OCI-LY7 (cell line): ENCODE results near the gene PDIA2. TPM values are rescaled to one million over a fixed set of nuclear protein-coding genes. Genes with fewer than 3 reads are reported as not detected.

Experiments
- BruUV-seq: library from RNA; stranded (reverse); fragments of 400-500 nt; replicated peaks from 2 replicates; lab custom pipeline; 2021; lab: Mats Ljungman, UMichigan
- CTCF ChIA-PET: fragments of 300-600 bp; sonication (Branson Sonifier 250); formaldehyde crosslinking; loops from one replicate; lab custom pipeline; 2022; ENCODE audit warnings: antibody characterized with exemption; ENCODE audit not compliant: unreplicated experiment; lab: Charles Lee
- POLR2A ChIA-PET: fragments of 300-600 bp; sonication (Branson Sonifier 250); formaldehyde crosslinking; loops from one replicate; lab custom pipeline; 2022; ENCODE audit warnings: antibody characterized with exemption; lab: Charles Lee
- DNase-seq: peaks from one replicate; pipeline ENCODE4 v3.0.0-alpha.2; 2015; ENCODE audit warnings: low spot score
- H2AFZ ChIP-seq: fragments of 200-600 bp; sonication (generic), shearing (Covaris generic); 2 replicates; pipeline ENCODE4 v1.6.1; 2014; ENCODE audit warnings: mild to moderate bottlenecking, antibody characterized with exemption, low read length, moderate library complexity
- H3K27ac ChIP-seq: fragments of 200-600 bp; sonication (generic); 2 replicates; pipeline ENCODE4 v1.5.1; 2014; ENCODE audit warnings: mixed run types, low read depth, mild to moderate bottlenecking, moderate library complexity, low read length, inconsistent platforms; ENCODE audit not compliant: poor library complexity, severe bottlenecking
- H3K36me3 ChIP-seq: fragments of 200-600 bp; sonication (generic); 2 replicates; pipeline ENCODE4 v1.6.1; 2014; ENCODE audit warnings: mild to moderate bottlenecking, antibody characterized with exemption, low read length, moderate library complexity, mixed read lengths; ENCODE audit not compliant: insufficient read depth
- H3K4me1 ChIP-seq: fragments of 200-600 bp; sonication (generic); 2 replicates; pipeline ENCODE4 v1.5.1; 2014; ENCODE audit warnings: mild to moderate bottlenecking, low read length; ENCODE audit not compliant: insufficient read depth, poor library complexity, severe bottlenecking
- H3K4me2 ChIP-seq: fragments of 200-600 bp; sonication (generic); 2 replicates; pipeline ENCODE4 v1.6.1; 2014; ENCODE audit warnings: mild to moderate bottlenecking, low read length
- H3K4me3 ChIP-seq: fragments of 200-600 bp; sonication (generic); 2 replicates; pipeline ENCODE4 v1.5.1; 2014; ENCODE audit warnings: mild to moderate bottlenecking, low read depth, low read length; ENCODE audit not compliant: poor library complexity, severe bottlenecking
- H3K79me2 ChIP-seq: fragments of 200-600 bp; sonication (generic); 2 replicates; pipeline ENCODE4 v1.6.1; 2016; ENCODE audit warnings: low read depth, mild to moderate bottlenecking, low read length, moderate library complexity, mixed read lengths; ENCODE audit not compliant: insufficient read depth
- H3K9me2 ChIP-seq: fragments of 200-600 bp; sonication (generic); 2 replicates; pipeline ENCODE4 v1.6.1; 2016; ENCODE audit warnings: mild to moderate bottlenecking, low read length, mixed read lengths; ENCODE audit not compliant: insufficient read depth
- H3K9me3 ChIP-seq: fragments of 200-600 bp; sonication (generic); 2 replicates; pipeline ENCODE4 v1.6.1; 2014; ENCODE audit warnings: mild to moderate bottlenecking, mixed run types, low read length, mixed read lengths
- H4K20me1 ChIP-seq: fragments of 200-600 bp; sonication (generic); 2 replicates; pipeline ENCODE4 v1.6.1; 2014; ENCODE audit warnings: mild to moderate bottlenecking, antibody characterized with exemption, low read length, moderate library complexity, mixed read lengths; ENCODE audit not compliant: insufficient read depth
- CTCF ChIP-seq: fragments of 200-600 bp; sonication (generic); conservative IDR thresholded peaks from 2 replicates; pipeline ENCODE4 v1.5.1; 2014; ENCODE audit warnings: mild to moderate bottlenecking, antibody characterized with exemption, low read length, moderate library complexity, mixed read lengths
- EZH2phosphoT487 ChIP-seq: fragments of 200-600 bp; sonication (generic); IDR thresholded peaks from 2 replicates; pipeline ENCODE4 v1.6.1; 2018; ENCODE audit warnings: low read depth, borderline replicate concordance, mild to moderate bottlenecking, mixed run types, antibody characterized with exemption, low read length, moderate library complexity, mixed read lengths
- intact Hi-C: fragments of 100-400 bp; cut with micrococcal nuclease; formaldehyde crosslinking; loops from one replicate; pipeline ENCODE4 v1.10.0; 2022; ENCODE audit not compliant: unreplicated experiment
- total RNA-seq, 2 experiments: library from RNA; depleted of rRNA in 1 of 2; stranded (reverse); fragments of >200 nt in 1 of 2; shearing (Covaris generic) in 1 of 2; gene quantifications; 2 replicates each; pipeline ENCODE4 v1.2.3, GENCODE V29; 2014 to 2022

Gene PDIA2
- total RNA-seq, 2 experiments from 2014 or later = not detected

DNA sequence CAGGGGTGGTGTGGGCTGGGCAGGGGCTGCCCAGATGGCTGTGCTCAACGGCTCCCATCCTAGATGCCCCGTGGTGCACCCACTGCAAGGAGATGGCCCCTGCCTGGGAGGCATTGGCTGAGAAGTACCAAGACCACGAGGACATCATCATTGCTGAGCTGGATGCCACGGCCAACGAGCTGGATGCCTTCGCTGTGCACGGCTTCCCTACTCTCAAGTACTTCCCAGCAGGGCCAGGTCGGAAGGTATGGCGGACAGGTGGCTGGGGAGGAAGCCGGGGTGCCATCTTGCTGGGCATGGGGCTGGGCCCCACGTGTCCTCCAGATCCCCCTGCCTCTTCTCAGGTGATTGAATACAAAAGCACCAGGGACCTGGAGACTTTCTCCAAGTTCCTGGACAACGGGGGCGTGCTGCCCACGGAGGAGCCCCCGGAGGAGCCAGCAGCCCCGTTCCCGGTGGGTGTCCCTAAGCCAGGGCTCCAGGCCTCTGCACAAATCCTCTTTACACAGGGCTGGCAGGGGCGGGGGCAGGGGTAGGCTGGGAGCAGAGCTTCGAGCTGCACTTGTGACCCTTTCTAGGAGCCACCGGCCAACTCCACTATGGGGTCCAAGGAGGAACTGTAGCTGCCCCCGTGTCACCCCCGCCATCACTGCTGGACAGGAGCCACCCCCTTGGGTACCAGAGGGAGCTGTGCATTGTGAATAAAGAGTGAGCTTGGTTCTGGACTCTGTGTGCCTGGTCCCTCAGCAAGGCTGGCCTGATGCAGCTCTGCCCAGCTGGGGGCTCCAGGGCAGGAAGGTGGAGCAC, 3.7 kb downstream of the PDIA2 start:
- ChIA-PET CTCF (no interaction called here), POLR2A (interaction anchor here (0.6 kb wide), 1 partner anchor 73 kb away, joined by 3 read pairs; no protein-coding TSS in a partner anchor)
- Histone ChIP-seq H3K36me3 (no peaks in the 10 kb centered on the region; the same call in 1 of the 2 replicates), H3K9me3 (no peaks in the 10 kb centered on the region), H3K4me3 (no peak overlapping the region), H3K4me2 (no peak overlapping the region), H3K9me2 (no peaks in the 10 kb centered on the region), H4K20me1 (no peaks in the 10 kb centered on the region), H2AFZ (no peak overlapping the region), H3K4me1 (no peaks in the 10 kb centered on the region), H3K27ac (no peak overlapping the region), H3K79me2 (no peaks in the 10 kb centered on the region)
- TF ChIP-seq EZH2phosphoT487 (no peak), CTCF (no peak)
- intact Hi-C loops = no loop called here
- no TSS peak for BruUV-seq
- no peak for DNase-seq

GRCh38 chr16:287298-287811, 4.4 kb downstream of the PDIA2 start:
- Histone ChIP-seq H2AFZ (no peak overlapping the region), H3K27ac (no peak overlapping the region), H3K9me2 (no peaks in the 10 kb centered on the region), H3K4me2 (no peak overlapping the region), H3K36me3 (no peaks in the 10 kb centered on the region; the same call in 1 of the 2 replicates), H4K20me1 (no peaks in the 10 kb centered on the region), H3K4me1 (no peaks in the 10 kb centered on the region), H3K9me3 (no peaks in the 10 kb centered on the region), H3K4me3 (no peak overlapping the region), H3K79me2 (no peaks in the 10 kb centered on the region)
- TF ChIP-seq CTCF (peak; percentile 56; the same call in 1 of the 2 replicates), EZH2phosphoT487 (no peak)
- intact Hi-C loops = no loop called here
- DNase-seq = peak; percentile 20
- CTCF ChIA-PET = interaction anchor here (0.6 kb wide), 1 partner anchor 46 kb away, joined by 3 read pairs; no protein-coding TSS in a partner anchor
- POLR2A ChIA-PET = interaction anchor here (0.6 kb wide), 1 partner anchor 74 kb away, joined by 3 read pairs; no protein-coding TSS in a partner anchor
- no TSS peak for BruUV-seq
